Neutrophil (primary cell): ENCODE data around the gene RAB43.

Experiments used
- H3K27ac ChIP-seq: fragments of 200-600 bp; sonication (generic); 2 replicates; pipeline ENCODE4 v1.5.1; 2016; ENCODE audit warnings: mild to moderate bottlenecking, moderate library complexity
- H3K27me3 ChIP-seq: fragments of 200-600 bp; sonication (generic); 2 replicates; pipeline ENCODE4 v1.6.0; 2016; ENCODE audit warnings: mild to moderate bottlenecking
- H3K36me3 ChIP-seq: fragments of 200-600 bp; sonication (generic); 2 replicates; pipeline ENCODE4 v1.5.1; 2017
- H3K4me1 ChIP-seq, 2 experiments: fragments of 200-600 bp in 1 of 2; sonication (generic) in 1 of 2; 1 replicate in 1 of 2; 2 replicates in 1 of 2; pipeline versions ENCODE4 v1.5.1 to v1.6.1; 2013 to 2016; ENCODE audit warnings: low read depth in 1 of 2, low read length in 1 of 2, mild to moderate bottlenecking in 1 of 2, moderate library complexity in 1 of 2; ENCODE audit not compliant: control insufficient read depth in 1 of 2, insufficient read depth in 1 of 2
- H3K4me3 ChIP-seq, 2 experiments: fragments of 200-600 bp in 1 of 2; sonication (generic) in 1 of 2; 1 replicate in 1 of 2; 2 replicates in 1 of 2; pipeline ENCODE4 v1.5.1; 2013 to 2016; ENCODE audit warnings: low read depth in 1 of 2, low read length in 1 of 2, mild to moderate bottlenecking in 1 of 2, moderate library complexity in 1 of 2
- H3K9me3 ChIP-seq: fragments of 200-600 bp; sonication (generic); 2 replicates; pipeline ENCODE4 v1.5.1; 2016
- TF ChIP-seq, protein P1 (sequence below): fragments of 200-600 bp; sonication (generic); IDR thresholded peaks from 2 replicates; pipeline ENCODE4 v1.5.1; 2016; ENCODE audit warnings: antibody characterized with exemption

RAB43 gene

DNA sequence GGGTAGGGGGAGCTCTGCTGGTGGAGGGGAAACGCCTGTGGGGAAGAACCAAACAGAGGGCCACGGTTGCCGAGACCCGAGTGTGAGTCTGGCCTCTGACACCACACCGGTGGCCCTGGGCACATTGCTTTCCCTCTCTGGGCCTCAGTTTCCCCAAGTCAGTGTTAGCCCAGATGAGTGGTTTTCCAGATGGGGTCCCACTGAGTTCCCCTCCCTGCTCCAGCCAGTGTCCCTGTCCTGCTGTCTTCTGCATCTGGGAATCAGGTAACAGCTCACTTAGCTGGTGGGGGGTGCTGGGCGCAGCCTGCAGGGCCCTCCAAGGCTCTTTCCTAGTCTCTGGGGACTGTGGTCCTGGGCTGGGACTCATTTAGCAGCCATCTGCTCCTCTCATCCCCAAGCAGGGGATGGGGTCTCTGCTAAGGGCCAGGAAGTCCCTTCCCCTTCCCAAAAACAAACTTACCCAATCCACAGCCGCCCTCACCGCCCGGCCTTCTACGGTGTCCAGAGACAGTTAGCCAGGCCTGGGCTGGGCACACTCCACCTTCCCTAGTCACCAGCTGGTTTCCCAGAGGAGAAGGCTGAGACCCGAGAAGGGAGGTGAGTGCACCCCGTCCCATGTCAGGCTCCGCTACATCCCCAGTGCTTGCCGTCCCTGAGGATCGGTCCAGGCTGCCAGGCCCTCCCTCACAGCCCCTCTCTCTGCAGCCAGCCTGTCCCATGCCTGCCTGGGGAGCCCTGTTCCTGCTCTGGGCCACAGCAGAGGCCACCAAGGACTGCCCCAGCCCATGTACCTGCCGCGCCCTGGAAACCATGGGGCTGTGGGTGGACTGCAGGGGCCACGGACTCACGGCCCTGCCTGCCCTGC is 60.3 kb downstream of the RAB43 start:
- no peaks in the 10 kb centered on the region for H3K9me3 ChIP-seq

DNA sequence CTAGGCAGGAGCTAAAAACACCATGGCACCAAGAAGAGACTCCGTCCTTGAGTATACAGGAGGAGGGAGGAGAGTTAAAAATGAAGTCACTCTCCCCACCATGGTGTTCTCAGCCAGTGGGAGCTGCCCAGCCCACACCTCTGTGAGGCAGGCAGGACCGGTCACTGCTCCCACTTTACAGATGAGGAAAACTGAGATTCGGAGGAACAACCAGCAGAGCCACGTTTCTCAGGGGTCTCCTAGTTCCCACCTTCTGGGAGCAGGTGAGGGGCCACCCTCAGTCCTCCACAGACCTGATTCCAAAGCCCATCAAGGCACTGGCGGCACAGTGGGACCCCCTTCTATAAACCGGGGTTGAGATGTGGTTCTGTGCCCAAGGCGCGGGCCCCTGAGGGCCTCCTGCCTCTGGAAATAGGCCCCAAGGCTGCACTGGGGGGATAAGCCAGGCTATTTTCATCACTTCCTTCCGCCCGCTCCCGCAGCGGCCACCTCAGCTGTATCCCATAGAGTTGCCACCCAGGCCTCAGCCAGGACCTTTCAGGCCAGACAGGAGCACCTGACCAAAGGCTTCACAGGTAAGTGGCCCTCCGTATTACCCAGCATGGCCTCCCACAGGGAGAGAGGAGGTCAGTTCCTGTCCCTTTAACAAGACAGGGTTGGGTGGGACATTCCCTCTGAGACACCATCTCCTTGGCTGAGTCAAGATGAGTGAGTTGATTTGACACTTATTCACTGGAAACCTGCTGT is 61.2 kb downstream of the RAB43 start, which contains the start of gene GP9:
Gene GP9, plus strand, starts transcription at position 504 of the 747 bp plus-strand sequence. CDS start 961 bp downstream, outside the sequence.
- Histone ChIP-seq H3K4me1 (peaks cover 8 to 20% of the 10 kb centered on the region in 2 experiments), H3K27me3 (no peaks in the 10 kb centered on the region), H3K36me3 (no peaks in the 10 kb centered on the region), H3K9me3 (no peaks in the 10 kb centered on the region), H3K4me3 (no peak within 1 kb of the TSS), H3K27ac (no peak within 1 kb of the TSS)
- TF ChIP-seq, protein P1, sequence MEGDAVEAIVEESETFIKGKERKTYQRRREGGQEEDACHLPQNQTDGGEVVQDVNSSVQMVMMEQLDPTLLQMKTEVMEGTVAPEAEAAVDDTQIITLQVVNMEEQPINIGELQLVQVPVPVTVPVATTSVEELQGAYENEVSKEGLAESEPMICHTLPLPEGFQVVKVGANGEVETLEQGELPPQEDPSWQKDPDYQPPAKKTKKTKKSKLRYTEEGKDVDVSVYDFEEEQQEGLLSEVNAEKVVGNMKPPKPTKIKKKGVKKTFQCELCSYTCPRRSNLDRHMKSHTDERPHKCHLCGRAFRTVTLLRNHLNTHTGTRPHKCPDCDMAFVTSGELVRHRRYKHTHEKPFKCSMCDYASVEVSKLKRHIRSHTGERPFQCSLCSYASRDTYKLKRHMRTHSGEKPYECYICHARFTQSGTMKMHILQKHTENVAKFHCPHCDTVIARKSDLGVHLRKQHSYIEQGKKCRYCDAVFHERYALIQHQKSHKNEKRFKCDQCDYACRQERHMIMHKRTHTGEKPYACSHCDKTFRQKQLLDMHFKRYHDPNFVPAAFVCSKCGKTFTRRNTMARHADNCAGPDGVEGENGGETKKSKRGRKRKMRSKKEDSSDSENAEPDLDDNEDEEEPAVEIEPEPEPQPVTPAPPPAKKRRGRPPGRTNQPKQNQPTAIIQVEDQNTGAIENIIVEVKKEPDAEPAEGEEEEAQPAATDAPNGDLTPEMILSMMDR = no peak

More for the DNA sequence above, 60.3 kb downstream of the RAB43 start:
- peaks cover 8 to 16% of the 10 kb centered on the region in 2 experiments for H3K4me1 ChIP-seq
- no peaks in the 10 kb centered on the region for H3K36me3 ChIP-seq
- H3K4me3 ChIP-seq = no peak overlapping the region
- H3K27me3 ChIP-seq = no peaks in the 10 kb centered on the region
- H3K27ac ChIP-seq = no peak overlapping the region
- TF ChIP-seq, protein P1 = no peak

DNA sequence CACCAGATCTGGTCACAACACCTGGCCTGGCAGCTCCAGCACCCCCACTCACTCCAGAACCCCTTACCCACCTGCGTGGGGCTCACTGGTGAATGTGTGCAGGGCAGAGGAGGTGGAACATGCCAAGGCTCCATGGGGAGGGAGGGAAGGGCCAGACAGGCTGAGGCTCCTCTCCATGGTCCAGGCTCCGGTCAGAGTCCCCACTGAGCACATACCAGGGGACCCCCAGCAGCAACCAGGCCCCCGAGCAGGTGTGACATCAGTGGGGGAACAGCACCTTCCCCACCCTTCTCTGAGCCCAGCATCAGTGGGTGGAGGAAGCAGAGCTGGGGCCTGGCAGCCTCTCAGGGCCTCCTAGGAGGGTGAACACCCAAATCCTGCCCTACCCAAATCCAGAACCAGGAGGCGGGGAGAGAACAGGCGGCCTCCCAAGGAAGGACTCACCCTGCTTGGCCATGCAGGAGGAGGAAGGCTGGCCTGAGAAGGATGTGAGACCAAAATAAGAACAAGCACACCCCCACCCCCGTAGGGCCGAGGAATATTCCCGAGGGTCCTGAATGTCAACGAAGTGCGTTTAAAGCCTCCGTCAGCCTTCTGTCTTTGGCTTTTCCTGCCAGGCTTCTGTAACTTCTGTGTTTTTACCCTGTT is 62.2 kb downstream of the RAB43 start:
- no peaks in the 10 kb centered on the region for H3K27me3 ChIP-seq
- no peak overlapping the region for H3K4me3 ChIP-seq
- H3K27ac ChIP-seq = no peak overlapping the region
- H3K9me3 ChIP-seq = no peaks in the 10 kb centered on the region
- TF ChIP-seq, protein P1 = no peak
- peaks cover 8 to 20% of the 10 kb centered on the region in 2 experiments for H3K4me1 ChIP-seq
- H3K36me3 ChIP-seq = no peaks in the 10 kb centered on the region

DNA sequence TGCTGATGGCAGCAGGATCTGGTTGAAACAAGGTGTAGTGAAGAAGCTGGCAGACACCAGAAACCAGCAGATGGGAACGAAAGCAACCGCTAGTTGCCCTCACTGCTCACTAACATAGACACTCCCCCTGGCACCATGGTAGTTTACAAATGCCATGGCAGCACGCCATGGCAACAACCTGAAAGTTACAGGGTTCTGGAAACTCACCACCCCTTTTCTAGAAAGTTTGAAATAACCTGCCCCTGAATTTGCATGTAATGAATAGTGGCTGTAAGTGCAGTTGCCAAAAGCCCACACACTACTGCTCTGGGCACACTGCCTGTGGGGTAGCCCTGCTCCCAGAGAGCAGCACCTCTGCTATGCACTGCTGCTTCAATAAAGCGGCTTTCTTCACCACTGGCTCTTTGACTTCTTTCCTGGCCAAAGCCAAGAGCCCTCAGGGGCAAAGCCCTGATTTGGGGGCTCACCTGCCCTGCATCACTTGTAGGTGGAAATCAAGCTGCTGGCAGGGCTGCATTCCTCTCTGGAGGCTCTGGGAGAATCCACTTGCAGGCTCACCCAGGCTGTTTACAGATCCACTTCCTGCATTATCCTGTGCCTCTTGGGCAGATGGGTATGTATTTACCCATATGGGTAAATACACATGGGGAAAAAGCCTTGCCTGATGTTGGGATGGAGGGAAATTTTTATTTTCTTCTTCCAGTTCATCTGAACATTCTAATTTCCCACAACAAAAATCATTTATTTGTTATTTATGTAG is 63.0 kb downstream of the RAB43 start:
- Histone ChIP-seq H3K4me1 (peaks cover 10 to 23% of the 10 kb centered on the region in 2 experiments), H3K36me3 (no peaks in the 10 kb centered on the region), H3K27me3 (no peaks in the 10 kb centered on the region), H3K27ac (no peak overlapping the region), H3K4me3 (no peak overlapping the region), H3K9me3 (no peaks in the 10 kb centered on the region)
- TF ChIP-seq, protein P1 = no peak

DNA sequence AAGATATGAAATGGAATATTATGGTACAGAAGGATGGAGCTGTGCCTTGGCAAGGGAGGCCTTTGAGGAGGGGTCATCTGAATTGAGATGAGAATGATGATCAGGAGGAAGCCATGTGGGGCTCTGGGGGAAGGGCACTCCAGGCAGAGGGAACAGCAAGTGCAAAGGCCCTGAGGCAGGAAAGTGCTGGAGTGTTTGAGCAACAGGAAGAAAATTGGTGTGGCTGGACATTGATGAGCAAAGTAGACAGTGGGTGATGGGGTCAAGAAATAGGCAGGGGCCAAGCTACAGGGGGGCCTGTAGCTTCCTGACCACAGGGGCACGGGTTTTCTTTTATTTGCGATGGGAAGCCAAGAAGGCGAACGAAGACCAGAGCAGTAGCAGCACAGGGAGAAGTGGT is 64.4 kb downstream of the RAB43 start:
- no peaks in the 10 kb centered on the region for H3K9me3 ChIP-seq
- H3K27me3 ChIP-seq = no peaks in the 10 kb centered on the region
- no peaks in the 10 kb centered on the region for H3K36me3 ChIP-seq
- H3K4me3 ChIP-seq = no peak overlapping the region
- peaks cover 15 to 26% of the 10 kb centered on the region in 2 experiments for H3K4me1 ChIP-seq
- H3K27ac ChIP-seq = no peak overlapping the region
- TF ChIP-seq, protein P1 = no peak
